Smooth muscle cell of the brain vasculature (primary cell): ENCODE results near the gene ALCAM.
"Not testable (repeated sequence)": the region's sequence is repeated elsewhere in the genome, so short reads cannot be mapped to it uniquely, and the experiment has no call there.

Experiments used
- DNase-seq: peaks from one replicate; pipeline ENCODE4 v3.0.0-alpha.2; 2012; ENCODE audit warnings: low read depth, low spot score

ALCAM gene

DNA sequence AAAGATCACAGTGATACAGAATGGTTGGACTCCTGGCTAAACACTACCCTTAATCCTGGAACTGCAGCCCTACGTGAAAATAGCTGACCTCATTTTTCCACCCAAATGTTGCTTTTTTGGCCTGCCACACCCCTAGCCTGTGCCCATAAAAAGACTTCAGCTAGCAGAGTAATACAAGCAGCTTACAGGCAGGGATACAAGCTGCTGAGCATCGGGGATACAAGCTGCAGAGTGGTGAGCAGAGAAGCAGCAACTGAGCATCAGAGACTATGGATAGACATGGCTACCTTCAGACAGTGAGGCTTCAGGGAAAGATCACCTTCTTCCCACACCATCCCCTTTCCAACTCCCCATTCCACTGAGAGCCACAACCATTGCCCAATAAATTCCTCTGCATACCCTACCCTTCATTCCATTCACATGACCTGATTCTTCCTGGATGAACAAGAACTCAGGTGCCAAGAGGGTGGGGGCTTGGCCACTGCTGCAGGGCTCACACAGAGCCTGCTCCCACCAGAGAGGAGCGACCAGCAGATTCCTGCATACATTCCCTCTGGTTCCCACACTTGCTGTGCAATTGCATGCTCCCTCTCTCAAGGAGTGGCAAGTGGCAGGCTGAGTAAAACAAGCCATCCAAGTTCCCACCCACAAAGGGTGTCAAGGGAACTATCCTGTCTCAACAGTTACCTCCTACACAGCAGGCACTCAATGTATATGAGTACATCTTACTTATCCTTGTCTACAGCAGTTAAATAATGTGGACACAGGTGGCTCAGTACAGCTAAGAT, 217.5 kb downstream of the ALCAM start:
- DNase-seq, result no peak

GRCh38 chr3:105593315-105593714, 226.6 kb downstream of the ALCAM start:
- no peak for DNase-seq

DNA sequence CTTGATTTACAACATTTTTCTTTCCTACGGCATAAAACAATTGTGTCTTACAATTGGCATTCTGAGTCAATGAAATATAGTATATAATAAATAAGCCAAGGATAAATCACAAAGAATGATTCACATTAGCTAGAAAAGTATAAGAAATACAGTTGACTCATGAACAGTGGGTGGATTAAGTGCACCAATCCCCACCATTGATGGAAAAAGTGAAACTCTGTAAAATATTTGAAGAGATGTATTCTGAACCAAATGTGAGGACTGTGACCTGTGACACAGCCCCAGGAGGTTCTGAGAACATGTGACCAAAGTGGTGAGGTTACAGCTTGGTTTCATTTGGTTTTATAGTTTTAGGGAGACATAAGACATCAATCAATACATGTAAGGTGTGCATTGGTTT, 227.5 kb downstream of the ALCAM start:
- DNase-seq, result no peak

DNA sequence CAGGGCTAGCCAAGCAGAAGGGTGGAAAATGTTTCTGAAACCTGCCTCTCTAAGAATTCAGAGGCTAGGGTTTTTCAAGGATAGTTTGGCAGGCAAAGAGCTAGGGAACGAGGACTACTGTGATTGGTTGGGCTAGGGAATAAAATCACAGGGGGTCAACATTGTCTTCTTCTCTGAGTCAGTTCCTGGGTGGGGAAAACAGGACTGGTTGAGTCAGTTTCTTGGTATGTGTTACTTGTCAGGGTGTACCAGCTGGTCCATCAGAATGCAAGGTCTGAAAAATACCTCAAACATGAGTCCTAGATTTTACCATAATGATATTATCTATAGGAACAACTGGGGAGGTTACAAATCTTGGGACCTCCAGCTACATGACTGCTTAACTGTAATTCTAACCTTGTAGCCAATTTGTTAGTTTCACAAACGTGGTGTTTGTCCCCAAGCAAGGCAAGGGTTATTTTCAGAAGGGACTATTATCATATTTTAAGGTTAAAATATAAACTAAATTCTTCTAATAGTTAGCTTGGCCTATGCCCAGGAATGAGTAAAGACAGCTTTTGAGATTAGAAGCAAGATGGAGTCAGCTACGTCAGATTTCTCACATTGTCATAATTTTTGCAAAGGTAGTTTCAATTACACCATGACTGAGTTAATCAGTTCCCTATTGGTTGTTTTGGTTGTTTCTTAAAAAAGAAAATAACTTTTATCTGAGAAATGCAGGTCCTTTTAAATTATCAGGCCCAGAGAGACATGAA, 231.5 kb downstream of the ALCAM start:
- peak; percentile 23 for DNase-seq

DNA sequence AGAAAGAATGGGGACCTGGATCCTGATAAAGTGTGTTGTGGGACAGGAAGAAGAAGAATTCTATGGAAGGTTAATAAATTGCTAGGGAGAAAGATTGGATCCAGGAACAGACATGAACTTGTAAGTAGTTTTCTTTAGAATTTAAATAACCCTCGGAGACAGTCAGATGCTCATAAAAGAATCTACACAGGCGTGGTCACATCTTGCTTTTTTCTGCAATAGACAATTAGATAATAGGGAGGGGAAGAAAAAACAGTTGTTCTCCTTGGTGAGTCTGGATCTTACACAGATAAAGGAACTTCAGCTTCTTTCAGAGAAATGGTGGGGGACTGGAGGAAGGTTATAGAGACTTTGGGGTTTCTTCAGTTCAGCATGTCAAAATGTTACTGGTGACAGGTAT, 232.6 kb downstream of the ALCAM start:
- no peak for DNase-seq

DNA sequence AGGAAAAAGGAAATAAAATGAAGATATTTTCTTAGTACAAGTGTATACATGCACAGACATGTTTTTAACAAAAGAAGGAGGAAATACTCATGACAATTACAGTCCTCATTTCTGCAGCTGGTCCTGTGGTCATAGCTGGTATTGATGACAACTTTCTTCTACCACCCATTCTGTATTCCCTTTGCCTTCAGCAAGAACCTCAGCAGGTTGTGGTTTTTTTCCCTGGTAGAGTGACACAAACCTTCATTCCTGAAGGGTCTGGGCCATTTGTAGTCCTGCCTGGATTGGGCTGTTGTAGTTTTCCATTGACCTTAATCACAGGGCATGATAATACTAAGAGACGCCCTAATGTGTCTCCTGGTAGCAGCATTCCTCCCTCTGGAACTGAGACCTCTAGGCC, 235.0 kb downstream of the ALCAM start:
- DNase-seq, result not testable (repeated sequence)

DNA sequence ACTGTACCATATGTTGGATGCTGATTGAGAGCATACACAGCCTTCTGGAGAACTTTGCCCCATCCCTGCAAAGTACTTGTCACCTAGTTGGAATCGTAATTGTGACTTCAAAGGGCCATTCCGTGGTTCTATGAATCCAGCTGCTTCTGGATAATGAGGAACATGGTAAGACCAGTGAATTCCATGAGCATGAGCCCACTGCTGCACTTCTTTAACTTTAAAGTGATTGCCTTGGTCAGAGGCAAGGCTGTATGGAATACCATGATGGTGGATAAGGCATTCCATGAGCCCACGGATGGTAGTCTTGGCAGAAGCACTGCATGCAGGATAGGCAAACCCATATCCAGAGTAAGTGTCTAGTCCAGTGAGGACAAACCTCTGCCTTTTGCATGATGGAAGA, 235.6 kb downstream of the ALCAM start:
- not testable (repeated sequence) for DNase-seq

- DNase-seq, result not testable (repeated sequence)
Observed at GRCh38 chr3:105603516-105603915, 236.8 kb downstream of the ALCAM start.

DNA sequence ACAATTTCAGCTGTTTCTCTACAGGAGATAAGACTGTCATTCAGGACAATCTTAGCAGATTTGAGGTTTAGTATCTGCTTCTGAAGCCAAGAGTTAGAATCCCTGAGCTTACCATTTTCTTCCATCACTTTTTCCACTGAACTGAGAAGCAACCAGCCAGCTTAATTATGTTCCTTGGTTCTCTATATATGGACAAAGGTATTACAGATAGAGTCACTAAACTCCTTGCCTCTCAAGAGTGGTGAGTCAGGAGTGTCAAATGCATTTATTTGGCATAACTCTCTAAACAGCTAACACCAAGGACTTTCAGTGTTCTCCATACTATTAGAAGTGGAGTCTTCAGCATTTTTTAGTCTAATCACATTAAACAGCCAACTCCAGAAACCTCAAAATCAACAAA, 239.3 kb downstream of the ALCAM start:
- DNase-seq, result no peak

GRCh38 chr3:105608623-105609022, 241.9 kb downstream of the ALCAM start:
- no peak for DNase-seq

GRCh38 chr3:105610473-105610872, 243.8 kb downstream of the ALCAM start:
- no peak for DNase-seq

GRCh38 chr3:105611304-105612192, 244.8 kb downstream of the ALCAM start:
- no peak for DNase-seq

DNA sequence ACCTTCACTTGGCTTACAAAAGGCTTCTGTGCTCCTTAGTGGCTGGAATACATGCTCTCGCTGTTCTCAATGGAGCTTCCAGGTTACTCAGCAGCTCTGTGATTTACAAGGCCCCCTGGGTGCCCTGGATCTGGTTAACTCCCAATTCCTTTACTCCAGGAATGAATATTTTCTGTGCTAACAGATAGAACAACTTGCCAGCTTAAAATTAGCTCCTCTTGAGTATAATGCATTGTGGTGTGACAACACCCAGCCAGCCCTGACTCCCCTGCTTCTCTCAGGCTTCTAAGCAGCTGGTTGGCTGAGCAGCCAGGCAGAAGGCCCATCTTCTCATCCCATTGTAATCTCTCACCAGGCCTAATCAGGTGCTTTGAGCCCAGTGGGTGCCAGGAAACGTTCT, 246.4 kb downstream of the ALCAM start:
- DNase-seq, result no peak

DNA sequence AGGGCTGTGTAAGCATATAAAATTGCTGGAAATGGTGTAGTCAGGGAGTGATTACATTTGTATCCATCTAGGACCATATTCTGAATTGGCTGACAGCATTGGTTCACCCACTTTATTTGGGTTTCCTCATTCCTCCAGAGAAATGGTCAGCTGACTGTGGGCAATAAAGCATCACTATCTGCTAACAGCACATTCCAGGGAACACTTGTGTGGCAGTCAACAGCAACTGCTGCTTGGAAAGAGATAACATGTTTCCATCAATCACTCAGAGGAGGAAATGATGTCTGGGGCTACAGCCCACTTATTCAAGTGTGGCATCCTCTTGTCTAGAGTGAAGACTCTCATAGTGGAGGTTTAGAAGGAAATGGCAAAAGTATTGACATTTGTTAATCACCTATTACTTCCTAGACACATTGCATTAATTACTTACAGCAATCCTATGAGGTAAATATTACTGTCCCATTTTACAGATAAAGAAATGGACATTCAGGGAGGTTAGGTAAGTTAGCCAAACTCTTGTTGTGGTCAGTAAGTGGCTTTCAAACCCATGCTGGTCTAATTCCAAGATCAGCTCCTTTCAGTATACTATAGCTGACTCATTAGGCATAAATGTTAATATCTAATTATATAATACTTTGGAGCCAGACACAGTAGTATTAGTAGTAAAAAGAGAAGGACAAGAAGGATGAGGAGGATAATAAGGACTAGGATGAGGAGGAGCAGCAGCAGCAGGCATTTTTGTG, 247.8 kb downstream of the ALCAM start:
- no peak for DNase-seq

DNA sequence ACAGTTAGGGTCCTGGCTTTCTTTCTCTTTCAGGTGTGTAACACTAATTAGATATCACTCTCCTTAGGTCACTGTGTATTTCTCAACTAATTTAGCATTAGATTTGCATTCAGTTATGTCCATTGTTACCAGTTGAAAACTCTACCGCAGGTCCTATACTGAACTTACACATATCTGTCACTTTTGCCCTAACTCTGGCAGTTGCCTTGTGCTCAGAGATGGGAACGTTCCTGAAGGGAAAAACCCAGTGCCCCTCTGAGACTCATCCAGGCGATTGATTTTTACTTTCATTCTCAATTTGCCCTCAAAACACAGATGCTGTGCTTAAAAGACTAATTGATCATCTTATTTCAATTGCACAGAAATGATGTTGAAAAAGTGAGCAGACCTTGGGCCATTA, 249.1 kb downstream of the ALCAM start:
- DNase-seq, result no peak

GRCh38 chr3:105616374-105617121, 249.8 kb downstream of the ALCAM start:
- DNase-seq, result no peak

- DNase-seq, result no peak
Observed at GRCh38 chr3:105618556-105618955, 251.8 kb downstream of the ALCAM start.

- no peak for DNase-seq
Observed at GRCh38 chr3:105619651-105620050, 252.9 kb downstream of the ALCAM start.

DNA sequence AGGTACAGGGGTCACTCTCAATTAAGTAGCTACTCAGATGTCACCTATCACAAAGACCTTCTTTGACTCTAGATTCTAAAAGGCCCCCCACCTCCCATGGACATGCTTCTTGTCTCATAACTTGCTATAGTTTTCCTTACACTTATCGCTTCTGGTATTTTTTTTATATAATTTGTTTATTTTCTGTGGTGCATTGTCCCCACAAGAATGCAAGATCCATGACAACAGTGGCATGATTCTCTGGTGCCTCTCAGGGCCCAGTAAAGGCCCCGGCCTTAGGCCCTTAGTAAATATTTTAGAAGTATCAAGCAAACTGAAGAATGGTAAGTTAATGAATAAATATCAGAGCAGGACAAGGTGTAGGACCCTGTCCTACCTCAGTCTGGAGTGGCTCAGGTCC, 253.5 kb downstream of the ALCAM start:
- DNase-seq, result no peak

DNA sequence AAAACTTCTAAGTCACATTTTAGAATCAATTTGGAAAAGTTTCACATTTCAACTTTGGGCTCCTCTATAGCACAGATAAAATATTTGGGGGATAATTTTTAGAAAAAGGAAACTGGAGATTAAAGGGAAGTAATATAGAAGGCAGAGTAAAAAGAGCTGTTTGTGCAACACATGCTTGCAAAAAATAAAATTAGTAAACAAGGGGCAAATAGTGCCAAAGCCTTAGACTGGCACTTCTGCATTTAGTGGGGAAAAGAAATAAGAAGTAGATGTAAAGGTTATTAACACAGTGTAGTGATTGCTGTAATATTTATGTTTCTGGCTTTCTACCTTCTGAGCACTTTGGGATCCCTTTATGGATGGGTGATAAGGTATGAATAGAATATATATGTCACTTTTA, 255.5 kb downstream of the ALCAM start:
- no peak for DNase-seq
